H1 (cell line): Measurements from ENCODE around the gene C1QTNF1. TPM values are rescaled to one million over a fixed set of nuclear protein-coding genes. Genes with fewer than 3 reads are reported as not detected.
A peak's percentile ranks its signal among the peaks of the same experiment; 100 is the strongest.

ENCODE experiments used
- CTCF ChIA-PET: fragments of 300-600 bp; sonication (Branson Sonifier 250); formaldehyde crosslinking; loops from one replicate; lab custom pipeline; 2021; ENCODE audit not compliant: partially characterized antibody; lab: Charles Lee
- POLR2A ChIA-PET: fragments of 300-600 bp; sonication (Branson Sonifier 250); formaldehyde crosslinking; loops from one replicate; lab custom pipeline; 2021; ENCODE audit warnings: inconsistent platforms; ENCODE audit not compliant: partially characterized antibody; lab: Charles Lee
- DNase-seq, 2 experiments: peaks; one replicate each; pipeline versions ENCODE4 v3.0.0 to v3.0.0-alpha.2; 2010 to 2022; ENCODE audit warnings: low spot score in 2 of 2, low read depth in 1 of 2, mixed read lengths in 1 of 2
- FAIRE-seq: peaks from 2 replicates; lab custom pipeline; 2011; peaks lifted over from hg19 to GRCh38; lab: Jason Lieb, UNC
- H2AFZ ChIP-seq: 2 replicates; pipeline ENCODE4 v1.8.1; 2012; ENCODE audit warnings: low read length, inconsistent platforms
- H2AK5ac ChIP-seq: 2 replicates; pipeline ENCODE4 v1.6.1; 2013; ENCODE audit warnings: low read depth, low read length
- H2BK120ac ChIP-seq: replicated peaks from 2 replicates; pipeline ENCODE3; 2013; ENCODE audit warnings: low read depth, low read length, inconsistent platforms
- H2BK12ac ChIP-seq: 2 replicates; pipeline ENCODE4 v1.6.1; 2013; ENCODE audit warnings: low read depth, low read length
- H2BK15ac ChIP-seq: 2 replicates; pipeline ENCODE4 v1.6.1; 2013; ENCODE audit warnings: low read length
- H2BK20ac ChIP-seq: 2 replicates; pipeline ENCODE4 v1.6.1; 2013; ENCODE audit warnings: low read length
- H2BK5ac ChIP-seq: 2 replicates; pipeline ENCODE4 v1.6.1; 2013; ENCODE audit warnings: low read depth, low read length
- H3K14ac ChIP-seq: 2 replicates; pipeline ENCODE4 v1.6.1; 2013; ENCODE audit warnings: inconsistent platforms; ENCODE audit not compliant: insufficient read length
- H3K18ac ChIP-seq: 2 replicates; pipeline ENCODE4 v1.6.1; 2013; ENCODE audit warnings: low read length; ENCODE audit errors: extremely low read depth
- H3K23ac ChIP-seq: 2 replicates; pipeline ENCODE4 v1.6.1; 2013; ENCODE audit warnings: inconsistent platforms; ENCODE audit not compliant: insufficient read length
- H3K23me2 ChIP-seq: 2 replicates; pipeline ENCODE4 v1.6.1; 2013; ENCODE audit warnings: low read depth, low read length
- H3K27ac ChIP-seq: 2 replicates; pipeline ENCODE4 v1.6.1; 2011; ENCODE audit warnings: low read depth, low read length, inconsistent platforms
- H3K27me3 ChIP-seq, 4 experiments: replicated peaks in 1 of 4; 1 replicate in 1 of 4; 2 replicates in 3 of 4; pipeline versions ENCODE4 v1.6.1 to v1.8.1; 2011 to 2013; ENCODE audit warnings: low read length in 3 of 4, mild to moderate bottlenecking in 3 of 4, inconsistent platforms in 2 of 4, mixed read lengths in 2 of 4, moderate library complexity in 1 of 4; ENCODE audit not compliant: control insufficient read depth in 3 of 4, insufficient read depth in 3 of 4; ENCODE audit errors: extremely low read depth in 1 of 4
- H3K36me3 ChIP-seq, 4 experiments: 2 replicates each; pipeline versions ENCODE4 v1.6.1 to v1.8.1; 2011 to 2013; ENCODE audit warnings: mild to moderate bottlenecking in 4 of 4, low read length in 3 of 4, moderate library complexity in 2 of 4, control low read depth in 1 of 4, inconsistent platforms in 1 of 4; ENCODE audit not compliant: insufficient read depth in 4 of 4, control insufficient read depth in 2 of 4
- H3K4ac ChIP-seq: replicated peaks from 2 replicates; pipeline ENCODE3; 2013; ENCODE audit warnings: low read length, low read depth, mixed read lengths, inconsistent platforms; ENCODE audit not compliant: insufficient read length
- H3K4me1 ChIP-seq, 4 experiments: replicated peaks in 1 of 4; 1 replicate in 1 of 4; 2 replicates in 3 of 4; pipeline versions ENCODE4 v1.6.1 to v1.8.1; 2011 to 2013; ENCODE audit warnings: low read length in 3 of 4, inconsistent platforms in 2 of 4, mixed read lengths in 1 of 4; ENCODE audit not compliant: insufficient read depth in 4 of 4, control insufficient read depth in 3 of 4
- H3K4me2 ChIP-seq, 2 experiments: 2 replicates each; pipeline versions ENCODE4 v1.6.1 to v1.8.1; 2011 to 2013; ENCODE audit warnings: low read depth in 2 of 2, low read length in 2 of 2, control low read depth in 1 of 2, inconsistent platforms in 1 of 2, mild to moderate bottlenecking in 1 of 2; ENCODE audit not compliant: insufficient read depth in 1 of 2
- H3K4me3 ChIP-seq, 4 experiments: fragments of 200-600, 300-600 bp in 1 of 4; sonication (generic), shearing (Covaris generic), sonication (Bioruptor Twin) in 1 of 4; 2 replicates each; pipeline versions ENCODE4 v1.5.1 to v1.8.1; 2011 to 2016; ENCODE audit warnings: low read length in 4 of 4, low read depth in 3 of 4, control low read depth in 2 of 4, inconsistent platforms in 2 of 4, mild to moderate bottlenecking in 2 of 4, mixed read lengths in 1 of 4, moderate library complexity in 1 of 4; ENCODE audit not compliant: insufficient read depth in 2 of 4; ENCODE audit errors: extremely low read depth in 1 of 4
- H3K56ac ChIP-seq: replicated peaks from 2 replicates; pipeline ENCODE3; 2013; ENCODE audit warnings: low read depth, mild to moderate bottlenecking, mixed read lengths, low read length, inconsistent platforms; ENCODE audit not compliant: insufficient read length
- H3K79me1 ChIP-seq: 2 replicates; pipeline ENCODE4 v1.6.1; 2013; ENCODE audit warnings: low read depth, low read length, control low read depth
- H3K79me2 ChIP-seq, 2 experiments: 2 replicates each; pipeline versions ENCODE4 v1.6.1 to v1.8.1; 2012 to 2013; ENCODE audit warnings: low read length in 2 of 2, mild to moderate bottlenecking in 2 of 2, inconsistent platforms in 1 of 2; ENCODE audit not compliant: insufficient read depth in 2 of 2, control insufficient read depth in 1 of 2
- H3K9ac ChIP-seq, 4 experiments: replicated peaks in 1 of 4; 1 replicate in 1 of 4; 2 replicates in 3 of 4; pipeline versions ENCODE4 v1.6.1 to v1.8.1; 2011 to 2013; ENCODE audit warnings: low read depth in 3 of 4, low read length in 3 of 4, control low read depth in 2 of 4, mild to moderate bottlenecking in 2 of 4, moderate library complexity in 2 of 4, inconsistent platforms in 1 of 4; ENCODE audit errors: extremely low read depth in 1 of 4
- H3K9me3 ChIP-seq, 2 experiments: 2 replicates each; pipeline versions ENCODE4 v1.6.1 to v1.8.1; 2012 to 2013; ENCODE audit warnings: mild to moderate bottlenecking in 2 of 2, moderate library complexity in 2 of 2, control low read depth in 1 of 2, inconsistent platforms in 1 of 2, low read depth in 1 of 2, low read length in 1 of 2, mixed read lengths in 1 of 2; ENCODE audit not compliant: insufficient read depth in 2 of 2
- H4K20me1 ChIP-seq, 2 experiments: replicated peaks in 1 of 2; 2 replicates each; pipeline versions ENCODE3 to v1.8.1; 2011 to 2013; ENCODE audit warnings: inconsistent platforms in 2 of 2, low read length in 2 of 2, mild to moderate bottlenecking in 1 of 2; ENCODE audit not compliant: insufficient read depth in 2 of 2, control insufficient read depth in 1 of 2
- H4K5ac ChIP-seq: 2 replicates; pipeline ENCODE4 v1.6.1; 2013; ENCODE audit warnings: low read length, low read depth, mixed read lengths, inconsistent platforms; ENCODE audit not compliant: insufficient read length
- H4K8ac ChIP-seq: 2 replicates; pipeline ENCODE4 v1.8.0; 2013; ENCODE audit warnings: mild to moderate bottlenecking, moderate library complexity, low read length, inconsistent platforms; ENCODE audit not compliant: insufficient read depth; ENCODE audit errors: extremely low read depth
- H4K91ac ChIP-seq: replicated peaks from 2 replicates; pipeline ENCODE3; 2013; ENCODE audit warnings: low read length, mixed read lengths, inconsistent platforms; ENCODE audit not compliant: insufficient read length
- BACH1 ChIP-seq: IDR thresholded peaks from 2 replicates; pipeline ENCODE4 v1.6.1; 2012; ENCODE audit warnings: low read length, improper control_type of control experiment
- CBX5 ChIP-seq: fragments of 300-800, 300-1000 bp; sonication (generic); IDR thresholded peaks from 2 replicates; pipeline ENCODE4 v1.7.1; 2016; ENCODE audit warnings: antibody characterized with exemption, low read length, low read depth
- CEBPB ChIP-seq: IDR thresholded peaks from 2 replicates; pipeline ENCODE4 v1.6.1; 2012; ENCODE audit warnings: low read depth, low read length
- JUND ChIP-seq: IDR thresholded peaks from 2 replicates; pipeline ENCODE4 v1.6.1; 2011; ENCODE audit warnings: mild to moderate bottlenecking, improper control_type of control experiment, low read length
- NANOG ChIP-seq: IDR thresholded peaks from 2 replicates; pipeline ENCODE4 v1.6.1; 2011; ENCODE audit warnings: low read length, low read depth, mild to moderate bottlenecking, inconsistent platforms; ENCODE audit not compliant: insufficient read depth, poor library complexity, severe bottlenecking
- SIX5 ChIP-seq: IDR thresholded peaks from 2 replicates; pipeline ENCODE4 v1.6.1; 2011; ENCODE audit warnings: mild to moderate bottlenecking, low read depth, low read length
- TBP ChIP-seq: IDR thresholded peaks from 2 replicates; pipeline ENCODE4 v1.6.1; 2011; ENCODE audit warnings: low read depth, low read length, improper control_type of control experiment
- WGBS, 2 experiments: shearing (Covaris generic) in 1 of 2; methylation state at CpG; one replicate each; pipeline versions ENCODE4 v1.1.6 to v1.1.7; 2013 to 2015; ENCODE audit warnings: low lambda C conversion rate in 2 of 2, mixed read lengths in 2 of 2, inconsistent platforms in 1 of 2, low coverage in 1 of 2, missing lambda C conversion rate in 1 of 2; ENCODE audit not compliant: insufficient replicate concordance in 2 of 2, insufficient coverage in 1 of 2, insufficient read length in 1 of 2; ENCODE audit errors: extremely low coverage in 1 of 2, missing lambda C conversion rate in 1 of 2; 5-methylcytosine and 5-hydroxymethylcytosine counted together
- polyA plus RNA-seq, 7 experiments: library from polyadenylated mRNA; depleted of rRNA in 3 of 7; stranded (reverse) in 5 of 7; unstranded in 2 of 7; fragments of >200 nt in 5 of 7; fragments of 200-250 nt in 2 of 7; gene quantifications; 1 replicate in 5 of 7; 2 replicates in 1 of 7; 4 replicates in 1 of 7; pipeline versions ENCODE4 v1.2.1 to v1.2.3, GENCODE V29; 2011 to 2013; ENCODE audit warnings: missing spikeins in 2 of 7, mixed read lengths in 2 of 7
- total RNA-seq: library from RNA; stranded (reverse); fragmentation: NEBNext Ultra II Directional; extraction: Animal tissue kit (Norgen Biotek cat#: 25700); gene quantifications from 2 replicates; pipeline ENCODE4 v1.2.1, GENCODE V29; 2021
- TF ChIP-seq, protein P1 (sequence below): IDR thresholded peaks from 2 replicates; pipeline ENCODE4 v1.6.1; 2012; ENCODE audit warnings: inconsistent platforms
- TF ChIP-seq, protein P2 (sequence below), 3 experiments: IDR thresholded peaks; 1 replicate in 2 of 3; 2 replicates in 1 of 3; pipeline versions ENCODE4 v1.5.1 to v1.6.1; 2011; ENCODE audit warnings: low read length in 3 of 3, mild to moderate bottlenecking in 3 of 3, inconsistent platforms in 2 of 3, low read depth in 1 of 3, moderate library complexity in 1 of 3; ENCODE audit not compliant: insufficient read depth in 1 of 3; ENCODE audit errors: control extremely low read depth in 1 of 3

The C1QTNF1 gene
- total and polyA plus RNA-seq, 2 of the 8 experiments (the other 6 are each of a cell fraction or from before 2014, with no cell fraction given), result 1.5 to 2.5 TPM

DNA sequence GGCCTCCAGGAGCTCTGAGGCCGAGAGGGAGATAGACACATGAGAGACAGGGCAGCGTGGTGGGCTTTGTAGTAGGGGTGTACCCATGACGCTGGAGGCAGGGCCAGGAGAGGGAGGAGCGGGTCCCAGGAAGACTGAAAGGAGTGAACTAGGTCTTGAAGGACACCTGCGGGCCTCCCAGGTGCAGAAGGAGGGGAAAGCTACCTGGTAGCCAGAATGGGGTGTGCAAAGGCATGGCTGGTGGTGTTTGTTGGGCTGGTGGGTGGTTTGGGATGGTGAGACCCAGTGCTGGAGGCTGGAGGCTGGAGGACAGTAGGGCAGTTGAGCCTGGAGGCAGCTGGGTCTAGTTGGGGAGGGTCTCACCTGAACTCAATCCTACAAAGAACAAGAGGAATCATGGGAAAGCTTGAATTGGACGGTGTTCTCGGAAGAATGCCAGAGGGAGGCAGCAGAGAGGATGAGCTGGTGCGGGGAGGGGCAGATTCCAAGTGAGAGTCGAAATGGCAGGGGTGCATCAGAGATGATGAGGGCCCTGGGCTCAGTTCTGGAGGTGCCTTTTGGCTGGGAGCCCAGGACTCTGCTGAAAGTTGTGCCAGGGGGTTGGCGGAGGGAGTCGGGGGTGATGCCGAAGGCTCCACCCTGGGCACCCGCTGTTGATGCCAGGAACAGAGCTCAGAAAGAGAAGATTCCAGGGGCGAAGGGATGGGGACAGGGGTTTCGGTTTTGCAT, 21.2 kb downstream of the C1QTNF1 start:
- Histone ChIP-seq H4K8ac (no peak overlapping the region), H3K56ac (no peak overlapping the region), H3K23ac (no peak overlapping the region), H2BK15ac (no peak overlapping the region), H3K27me3 (peaks cover 0 to 2% (median 0%) of the 10 kb centered on the region in 4 experiments; a peak in 2 of 7 replicates), H2AFZ (no peak overlapping the region), H4K5ac (no peak overlapping the region), H3K23me2 (peaks cover 4% of the 10 kb centered on the region; the same call in 1 of the 2 replicates), H3K18ac (no peak overlapping the region), H4K91ac (no peak overlapping the region), H2BK5ac (no peak overlapping the region), H3K4me3 (no peak overlapping the region), H3K4me1 (no peaks in the 10 kb centered on the region), H4K20me1 (peaks cover 0 to 11% of the 10 kb centered on the region in 2 experiments), H3K4me2 (no peak overlapping the region), H2BK120ac (no peak overlapping the region), H3K4ac (no peak overlapping the region), H3K36me3 (no peaks in the 10 kb centered on the region; a peak in 1 of 8 replicates), H3K79me1 (peaks cover 8% of the 10 kb centered on the region), H3K9me3 (no peaks in the 10 kb centered on the region; a peak in 1 of 4 replicates), H2BK12ac (no peak overlapping the region), H3K14ac (no peak overlapping the region), H2BK20ac (no peak overlapping the region), H3K27ac (no peak overlapping the region), H3K79me2 (no peaks in the 10 kb centered on the region), H3K9ac (no peak overlapping the region), H2AK5ac (no peak overlapping the region)
- WGBS, 2 experiments, result 77% methylated on average over 15 of the region's 15 CpGs; no CpG with 5 or more reads in 1 of the 2 experiments
- ChIA-PET CTCF (interaction anchor here (0.7 to 4.7 kb wide), 62 partner anchors 9 to 391 kb away, joined by 3 to 63 read pairs (median 4); partner anchors contain the start of genes CEP295NL and LGALS3BP), POLR2A (no interaction called here)
- DNase-seq (no peak), FAIRE-seq (no peak)
- TF ChIP-seq CEBPB (no peak), BACH1 (no peak), NANOG (no peak), SIX5 (no peak), TBP (no peak), CBX5 (no peak), JUND (no peak)
- TF ChIP-seq, protein P1, sequence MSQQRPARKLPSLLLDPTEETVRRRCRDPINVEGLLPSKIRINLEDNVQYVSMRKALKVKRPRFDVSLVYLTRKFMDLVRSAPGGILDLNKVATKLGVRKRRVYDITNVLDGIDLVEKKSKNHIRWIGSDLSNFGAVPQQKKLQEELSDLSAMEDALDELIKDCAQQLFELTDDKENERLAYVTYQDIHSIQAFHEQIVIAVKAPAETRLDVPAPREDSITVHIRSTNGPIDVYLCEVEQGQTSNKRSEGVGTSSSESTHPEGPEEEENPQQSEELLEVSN, result no peak
- TF ChIP-seq, protein P2, sequence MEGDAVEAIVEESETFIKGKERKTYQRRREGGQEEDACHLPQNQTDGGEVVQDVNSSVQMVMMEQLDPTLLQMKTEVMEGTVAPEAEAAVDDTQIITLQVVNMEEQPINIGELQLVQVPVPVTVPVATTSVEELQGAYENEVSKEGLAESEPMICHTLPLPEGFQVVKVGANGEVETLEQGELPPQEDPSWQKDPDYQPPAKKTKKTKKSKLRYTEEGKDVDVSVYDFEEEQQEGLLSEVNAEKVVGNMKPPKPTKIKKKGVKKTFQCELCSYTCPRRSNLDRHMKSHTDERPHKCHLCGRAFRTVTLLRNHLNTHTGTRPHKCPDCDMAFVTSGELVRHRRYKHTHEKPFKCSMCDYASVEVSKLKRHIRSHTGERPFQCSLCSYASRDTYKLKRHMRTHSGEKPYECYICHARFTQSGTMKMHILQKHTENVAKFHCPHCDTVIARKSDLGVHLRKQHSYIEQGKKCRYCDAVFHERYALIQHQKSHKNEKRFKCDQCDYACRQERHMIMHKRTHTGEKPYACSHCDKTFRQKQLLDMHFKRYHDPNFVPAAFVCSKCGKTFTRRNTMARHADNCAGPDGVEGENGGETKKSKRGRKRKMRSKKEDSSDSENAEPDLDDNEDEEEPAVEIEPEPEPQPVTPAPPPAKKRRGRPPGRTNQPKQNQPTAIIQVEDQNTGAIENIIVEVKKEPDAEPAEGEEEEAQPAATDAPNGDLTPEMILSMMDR (IDR thresholded peaks at IDR 0.05; ENCODE audit: control extremely low read depth in 1 of 3, insufficient read depth in 1 of 3, low read depth in 1 of 3, low read length in 3 of 3), result peak in 1 of 3 experiments; percentile 12; a peak in 1 of 4 replicates
